ENCODE measurements around the gene GOT1.

The GOT1 gene

GRCh38 chr10:99394761-99395386 is 35.5 kb downstream of the GOT1 start:
- no peak for DNase-seq

- no peak for DNase-seq
These were observed 36.2 kb downstream of the GOT1 start for GRCh38 chr10:99394256-99394655.

GRCh38 chr10:99393683-99394082 is 36.7 kb downstream of the GOT1 start:
- no peak for DNase-seq

- DNase-seq, result no peak
These were observed 37.4 kb downstream of the GOT1 start for GRCh38 chr10:99393036-99393435.

GRCh38 chr10:99391346-99391745 is 39.1 kb downstream of the GOT1 start:
- no peak for DNase-seq

- no peak for DNase-seq
These were observed 40.5 kb downstream of the GOT1 start for GRCh38 chr10:99389729-99390480.

- no peak for DNase-seq
These were observed 42.9 kb downstream of the GOT1 start for GRCh38 chr10:99387541-99387940.

GRCh38 chr10:99387071-99387470 is 43.4 kb downstream of the GOT1 start:
- no peak for DNase-seq

GRCh38 chr10:99382176-99382575 is 48.2 kb downstream of the GOT1 start:
- DNase-seq, result no peak

GRCh38 chr10:99375426-99375825 is 55.0 kb downstream of the GOT1 start:
- DNase-seq, result no peak

- DNase-seq, result no peak
These were observed 55.5 kb downstream of the GOT1 start for GRCh38 chr10:99374972-99375371.

GRCh38 chr10:99374526-99374925 is 55.9 kb downstream of the GOT1 start:
- no peak for DNase-seq

- no peak for DNase-seq
These were observed 57.7 kb downstream of the GOT1 start for GRCh38 chr10:99372546-99373271.

- no peak for DNase-seq
These were observed 59.4 kb downstream of the GOT1 start for GRCh38 chr10:99370993-99371392.

- no peak for DNase-seq
These were observed 60.9 kb downstream of the GOT1 start for GRCh38 chr10:99369551-99369950.

GRCh38 chr10:99369126-99369525 is 61.3 kb downstream of the GOT1 start:
- DNase-seq, result no peak

GRCh38 chr10:99368646-99369045 is 61.8 kb downstream of the GOT1 start:
- DNase-seq, result no peak

GRCh38 chr10:99366666-99367065 is 63.8 kb downstream of the GOT1 start:
- no peak for DNase-seq

- no peak for DNase-seq
These were observed 64.7 kb downstream of the GOT1 start for GRCh38 chr10:99365736-99366135.

GRCh38 chr10:99365311-99365710 is 65.1 kb downstream of the GOT1 start:
- no peak for DNase-seq

- no peak for DNase-seq
These were observed 66.3 kb downstream of the GOT1 start for GRCh38 chr10:99364125-99364524.

GRCh38 chr10:99360934-99361333 is 69.5 kb downstream of the GOT1 start:
- DNase-seq, result no peak

GRCh38 chr10:99358101-99358500 is 72.3 kb downstream of the GOT1 start:
- DNase-seq, result no peak

- no peak for DNase-seq
These were observed 72.7 kb downstream of the GOT1 start for GRCh38 chr10:99357691-99358090.
